Activated naive CD8-positive, alpha-beta T cell treated with anti-CD3 and anti-CD28 coated beads, Interleukin-2, amount 50 U/mL, for 24 hours (primary cell): ENCODE data around the gene BPIFB6.
A peak's percentile ranks its signal among the peaks of the same experiment; 100 is the strongest.

ENCODE experiments used
- ATAC-seq: fragments of 150-1000 bp; cut with Tn5 transposase; one replicate; pipeline ENCODE4 v1.10.0; 2021
- DNase-seq: peaks from one replicate; pipeline ENCODE4 v3.0.0; 2021
- H3K27ac Mint-ChIP-seq: one replicate; pipeline ENCODE4 v1.8.0; 2021; ENCODE audit warnings: mild to moderate bottlenecking, mixed read lengths
- H3K27me3 Mint-ChIP-seq: one replicate; pipeline ENCODE4 v1.8.0; 2021; ENCODE audit warnings: mixed read lengths
- H3K36me3 Mint-ChIP-seq: one replicate; pipeline ENCODE4 v1.8.0; 2021; ENCODE audit warnings: low read depth, mixed read lengths
- H3K4me1 Mint-ChIP-seq: one replicate; pipeline ENCODE4 v1.8.0; 2021; ENCODE audit warnings: mixed read lengths
- H3K4me3 Mint-ChIP-seq: one replicate; pipeline ENCODE4 v1.8.0; 2021; ENCODE audit warnings: mild to moderate bottlenecking, moderate library complexity, mixed read lengths
- H3K9me3 Mint-ChIP-seq: one replicate; pipeline ENCODE4 v1.8.0; 2021; ENCODE audit warnings: mixed read lengths

The BPIFB6 gene, protein sequence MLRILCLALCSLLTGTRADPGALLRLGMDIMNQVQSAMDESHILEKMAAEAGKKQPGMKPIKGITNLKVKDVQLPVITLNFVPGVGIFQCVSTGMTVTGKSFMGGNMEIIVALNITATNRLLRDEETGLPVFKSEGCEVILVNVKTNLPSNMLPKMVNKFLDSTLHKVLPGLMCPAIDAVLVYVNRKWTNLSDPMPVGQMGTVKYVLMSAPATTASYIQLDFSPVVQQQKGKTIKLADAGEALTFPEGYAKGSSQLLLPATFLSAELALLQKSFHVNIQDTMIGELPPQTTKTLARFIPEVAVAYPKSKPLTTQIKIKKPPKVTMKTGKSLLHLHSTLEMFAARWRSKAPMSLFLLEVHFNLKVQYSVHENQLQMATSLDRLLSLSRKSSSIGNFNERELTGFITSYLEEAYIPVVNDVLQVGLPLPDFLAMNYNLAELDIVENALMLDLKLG

GRCh38 chr20:33031531-33031930, at the start of gene BPIFB6:
BPIFB6 (plus strand) TSS chr20:33031648; CDS start chr20:33031648, 0 bp downstream.
- ATAC-seq (no peak), DNase-seq (no peak)
- Mint-ChIP-seq H3K4me3 (no peak within 1 kb of the TSS), H3K27me3 (no peaks in the 10 kb centered on the region), H3K36me3 (no peaks in the 10 kb centered on the region), H3K9me3 (no peaks in the 10 kb centered on the region), H3K4me1 (no peaks in the 10 kb centered on the region), H3K27ac (no peak within 1 kb of the TSS)

GRCh38 chr20:32982617-32983458, 48.6 kb upstream of the BPIFB6 start:
- Mint-ChIP-seq H3K36me3 (no peaks in the 10 kb centered on the region), H3K9me3 (no peaks in the 10 kb centered on the region), H3K4me3 (no peak overlapping the region), H3K27ac (no peak overlapping the region), H3K4me1 (no peaks in the 10 kb centered on the region), H3K27me3 (no peaks in the 10 kb centered on the region)
- DNase-seq = no peak
- ATAC-seq = no peak

- no peaks in the 10 kb centered on the region for H3K9me3 Mint-ChIP-seq
- no peak overlapping the region for H3K27ac Mint-ChIP-seq
- no peaks in the 10 kb centered on the region for H3K27me3 Mint-ChIP-seq
- no peak overlapping the region for H3K4me3 Mint-ChIP-seq
- no peaks in the 10 kb centered on the region for H3K36me3 Mint-ChIP-seq
- no peak for ATAC-seq
- peaks cover 1% of the 10 kb centered on the region for H3K4me1 Mint-ChIP-seq
- DNase-seq = no peak
Measured at GRCh38 chr20:32983459-32984112, 47.9 kb upstream of the BPIFB6 start.

- Mint-ChIP-seq H3K4me3 (no peak overlapping the region), H3K27ac (no peak overlapping the region), H3K9me3 (no peaks in the 10 kb centered on the region), H3K36me3 (no peaks in the 10 kb centered on the region), H3K27me3 (no peaks in the 10 kb centered on the region), H3K4me1 (peaks cover 1% of the 10 kb centered on the region)
- ATAC-seq (no peak), DNase-seq (no peak)
Measured at GRCh38 chr20:32984196-32984595, 47.3 kb upstream of the BPIFB6 start.

- H3K4me1 Mint-ChIP-seq = peaks cover 1% of the 10 kb centered on the region
- H3K27me3 Mint-ChIP-seq = no peaks in the 10 kb centered on the region
- ATAC-seq (no peak), DNase-seq (no peak)
- no peak overlapping the region for H3K4me3 Mint-ChIP-seq
- H3K9me3 Mint-ChIP-seq = no peaks in the 10 kb centered on the region
- no peaks in the 10 kb centered on the region for H3K36me3 Mint-ChIP-seq
- no peak overlapping the region for H3K27ac Mint-ChIP-seq
Measured at GRCh38 chr20:32984631-32985354, 46.7 kb upstream of the BPIFB6 start.

- Mint-ChIP-seq H3K4me1 (peaks cover 3% of the 10 kb centered on the region), H3K9me3 (no peaks in the 10 kb centered on the region), H3K27me3 (no peaks in the 10 kb centered on the region), H3K36me3 (no peaks in the 10 kb centered on the region), H3K27ac (no peak overlapping the region), H3K4me3 (no peak overlapping the region)
- ATAC-seq (no peak), DNase-seq (no peak)
Measured at GRCh38 chr20:32985596-32985995, 45.9 kb upstream of the BPIFB6 start.

DNA sequence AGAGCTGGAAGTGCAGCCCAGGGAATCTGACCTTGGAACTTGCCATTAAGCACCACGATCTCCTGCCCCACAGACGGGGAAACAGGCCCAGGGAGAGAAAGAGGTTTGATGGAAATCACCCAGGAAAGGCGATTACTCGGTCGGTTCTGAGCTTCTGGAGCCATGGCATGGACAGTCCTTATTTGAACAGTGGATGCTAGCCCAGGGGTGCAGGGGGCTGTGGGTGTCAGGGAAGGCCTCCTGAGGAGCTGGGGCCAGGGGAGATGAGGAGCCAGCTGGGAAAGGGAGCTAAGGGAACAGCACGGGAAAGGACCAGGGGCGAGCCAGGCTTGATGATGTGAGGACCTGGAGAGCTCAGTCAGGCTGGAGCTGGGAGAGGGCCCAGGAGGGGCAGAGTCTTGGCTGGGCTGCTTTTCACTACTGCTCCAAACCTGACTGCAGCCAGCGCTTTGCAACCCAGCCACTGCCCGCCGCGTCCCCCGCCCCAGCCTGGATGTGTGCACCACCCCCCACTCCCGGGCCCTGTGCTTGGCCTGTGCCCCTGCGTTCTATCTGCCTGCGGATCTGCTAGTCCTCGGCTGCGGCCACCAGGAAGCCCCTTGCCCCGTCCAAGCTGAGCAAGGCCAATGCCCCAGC, 45.0 kb upstream of the BPIFB6 start:
- H3K4me3 Mint-ChIP-seq = no peak overlapping the region
- H3K4me1 Mint-ChIP-seq = peaks cover 9% of the 10 kb centered on the region
- H3K9me3 Mint-ChIP-seq = no peaks in the 10 kb centered on the region
- H3K27me3 Mint-ChIP-seq = no peaks in the 10 kb centered on the region
- no peaks in the 10 kb centered on the region for H3K36me3 Mint-ChIP-seq
- ATAC-seq (no peak), DNase-seq (no peak)
- no peak overlapping the region for H3K27ac Mint-ChIP-seq

DNA sequence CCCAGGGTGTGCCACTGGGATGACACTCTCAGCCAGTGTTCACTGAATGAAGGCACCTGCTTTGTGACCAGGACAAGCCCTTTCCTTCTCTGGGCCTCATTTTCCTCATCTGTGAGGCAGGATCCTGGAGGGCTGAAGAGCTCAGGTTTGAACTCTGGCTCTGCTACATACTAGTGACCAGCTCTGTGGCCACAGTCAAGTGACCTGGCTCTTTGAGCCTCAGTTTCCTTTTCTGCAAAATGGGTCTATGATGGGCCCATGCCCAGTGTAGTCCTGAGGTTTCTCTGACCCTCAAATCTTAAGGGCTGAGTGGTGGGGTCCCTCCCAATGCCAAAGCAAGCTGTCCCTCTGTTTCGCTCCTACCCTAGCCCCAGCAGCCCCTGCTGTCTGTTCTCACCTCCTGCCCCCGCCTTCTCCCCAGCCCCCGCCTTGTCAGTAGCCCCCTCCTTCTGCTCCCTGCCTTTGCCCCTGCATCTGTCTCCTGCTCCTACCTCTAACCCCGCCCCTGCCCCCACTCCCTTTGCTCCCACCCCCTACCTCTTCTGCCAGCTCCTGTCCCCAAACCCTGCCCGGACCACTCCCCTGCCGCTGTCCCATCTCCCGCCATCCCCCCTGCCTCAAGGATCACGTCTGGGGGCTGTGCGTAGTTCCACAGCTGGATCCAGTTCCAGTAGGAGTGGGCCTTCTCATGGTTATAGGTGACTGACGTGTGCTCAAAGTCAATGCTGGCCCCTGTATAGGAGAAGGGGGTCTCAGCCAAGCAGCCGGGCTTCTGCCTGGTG, 44.2 kb upstream of the BPIFB6 start:
- H3K27me3 Mint-ChIP-seq = no peaks in the 10 kb centered on the region

DNA sequence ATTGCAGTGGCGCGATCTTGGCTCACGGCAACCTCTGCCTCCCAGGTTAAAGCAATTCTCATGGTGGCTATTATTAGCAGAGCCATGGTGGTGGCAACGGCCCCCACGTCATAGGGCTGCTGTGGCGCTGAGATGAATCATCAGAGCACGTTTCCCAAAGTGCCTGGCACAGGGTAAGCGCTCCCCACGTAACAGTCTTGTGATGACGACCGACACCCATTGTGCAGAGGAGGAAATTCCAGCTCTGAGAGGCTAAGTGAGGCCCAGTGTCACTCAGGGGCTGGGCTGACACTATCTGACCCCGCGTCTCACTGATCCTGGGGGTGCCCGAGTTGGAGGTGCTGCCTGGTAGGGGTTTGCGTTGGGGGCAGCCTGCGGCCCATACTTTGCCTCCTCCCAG, 43.4 kb upstream of the BPIFB6 start:
- H3K27ac Mint-ChIP-seq = no peak overlapping the region

More for the DNA sequence above, 44.2 kb upstream of the BPIFB6 start:
- DNase-seq (no peak), ATAC-seq (no peak)
- H3K4me3 Mint-ChIP-seq = no peak overlapping the region
- H3K9me3 Mint-ChIP-seq = no peaks in the 10 kb centered on the region
- H3K36me3 Mint-ChIP-seq = no peaks in the 10 kb centered on the region
- H3K27ac Mint-ChIP-seq = no peak overlapping the region
- H3K4me1 Mint-ChIP-seq = peaks cover 16% of the 10 kb centered on the region

DNA sequence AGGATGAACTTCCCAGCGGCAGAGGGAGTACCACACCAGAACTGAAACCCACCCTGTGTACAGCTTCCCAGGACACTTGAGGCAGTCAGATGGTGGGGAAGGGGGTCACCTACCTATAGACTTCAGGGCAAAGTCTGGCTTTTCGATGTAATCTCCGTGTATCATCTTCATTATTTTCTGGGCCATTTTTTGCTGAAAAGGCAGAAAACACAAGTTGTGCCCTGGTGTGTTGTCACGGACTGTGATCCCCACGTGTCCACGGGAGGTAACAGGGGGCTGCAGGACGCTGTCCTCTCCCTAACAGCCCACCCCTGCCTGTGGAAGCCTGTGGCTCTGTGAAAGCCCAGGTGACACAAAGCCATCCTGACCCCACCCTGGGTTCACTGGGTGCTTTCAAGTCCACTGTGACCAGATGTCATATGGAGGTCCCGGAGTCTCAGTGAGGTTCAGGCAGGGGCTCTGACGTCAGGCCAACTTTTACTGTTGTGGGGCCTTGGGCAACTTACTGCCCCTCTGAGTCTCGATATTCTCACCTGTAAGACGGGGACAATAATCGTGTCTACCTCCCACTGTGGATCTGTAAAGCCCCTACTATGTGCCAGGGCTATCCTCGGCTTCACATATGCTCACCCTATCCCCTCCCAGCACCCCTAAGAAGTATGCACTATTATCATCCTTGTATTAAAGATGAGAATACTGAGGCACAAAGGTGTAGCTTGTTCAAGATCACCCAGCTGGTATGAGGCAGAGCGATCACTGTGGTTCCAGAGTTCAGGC, 41.8 kb upstream of the BPIFB6 start:
- DNase-seq (no peak), ATAC-seq (no peak)
- Mint-ChIP-seq H3K27me3 (no peaks in the 10 kb centered on the region), H3K4me1 (peaks cover 31% of the 10 kb centered on the region), H3K36me3 (peaks cover under 1% of the 10 kb centered on the region), H3K9me3 (peaks cover 1% of the 10 kb centered on the region), H3K4me3 (no peak overlapping the region), H3K27ac (no peak overlapping the region)

More for the DNA sequence above, 43.4 kb upstream of the BPIFB6 start:
- ATAC-seq (no peak), DNase-seq (no peak)
- no peaks in the 10 kb centered on the region for H3K27me3 Mint-ChIP-seq
- no peak overlapping the region for H3K4me3 Mint-ChIP-seq
- no peaks in the 10 kb centered on the region for H3K36me3 Mint-ChIP-seq
- H3K4me1 Mint-ChIP-seq = peaks cover 23% of the 10 kb centered on the region
- no peaks in the 10 kb centered on the region for H3K9me3 Mint-ChIP-seq

- Mint-ChIP-seq H3K27me3 (no peaks in the 10 kb centered on the region), H3K9me3 (peaks cover 7% of the 10 kb centered on the region), H3K36me3 (peaks cover 2% of the 10 kb centered on the region), H3K4me3 (no peak overlapping the region), H3K4me1 (peaks cover 31% of the 10 kb centered on the region), H3K27ac (no peak overlapping the region)
- DNase-seq (no peak), ATAC-seq (no peak)
Measured at GRCh38 chr20:32990426-32990825, 41.0 kb upstream of the BPIFB6 start.

DNA sequence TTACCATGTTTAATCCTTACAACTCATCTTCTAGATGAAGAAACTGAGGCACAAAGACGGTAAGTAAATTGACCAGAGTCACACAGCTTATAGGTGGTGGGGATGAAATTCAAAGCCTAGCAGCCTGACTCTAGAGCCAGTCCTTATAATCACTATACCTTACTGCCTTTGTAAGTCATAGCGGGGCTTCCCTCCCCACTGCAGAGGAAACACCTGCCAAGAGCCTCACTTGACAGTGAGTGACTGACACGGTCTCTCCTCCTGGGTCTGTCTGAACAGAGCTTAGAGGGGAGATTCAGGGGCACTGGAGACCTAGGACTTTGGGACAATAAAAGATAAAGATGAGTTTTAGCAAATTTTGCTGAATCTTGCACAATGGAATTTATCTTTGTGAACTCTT, 40.1 kb upstream of the BPIFB6 start:
- peak; percentile 78 for ATAC-seq
- Mint-ChIP-seq H3K36me3 (peaks cover 2% of the 10 kb centered on the region), H3K27ac (no peak overlapping the region), H3K9me3 (peaks cover 7% of the 10 kb centered on the region), H3K4me1 (peaks cover 31% of the 10 kb centered on the region), H3K27me3 (no peaks in the 10 kb centered on the region), H3K4me3 (no peak overlapping the region)
- no peak for DNase-seq
